Right kidney (tissue), 1 donor: Measurements from ENCODE around the gene SAE1.

Source experiments
- DNase-seq: peaks from one replicate; pipeline ENCODE4 v3.0.0-alpha.2; 2016

The SAE1 gene

DNA sequence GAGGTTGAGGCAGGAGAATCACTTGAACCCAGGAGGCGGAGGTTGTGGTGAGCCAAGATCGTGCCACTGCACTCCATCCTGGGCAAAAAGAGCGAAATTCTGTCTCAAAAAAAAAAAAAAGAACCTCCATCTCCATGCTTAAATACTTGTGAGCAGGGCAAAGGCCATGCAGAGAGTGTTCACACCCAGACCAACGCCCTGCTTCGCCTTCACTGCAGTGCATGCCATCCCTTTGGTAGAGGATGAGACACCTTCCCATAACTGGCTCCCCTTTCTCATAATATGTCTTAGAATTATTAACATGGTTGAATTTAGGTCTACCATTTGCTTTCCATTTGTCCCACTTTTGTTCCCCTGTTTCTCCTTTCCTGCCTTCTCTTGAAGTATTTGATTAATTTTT is 84.9 kb downstream of the SAE1 start:
- no peak for DNase-seq

DNA sequence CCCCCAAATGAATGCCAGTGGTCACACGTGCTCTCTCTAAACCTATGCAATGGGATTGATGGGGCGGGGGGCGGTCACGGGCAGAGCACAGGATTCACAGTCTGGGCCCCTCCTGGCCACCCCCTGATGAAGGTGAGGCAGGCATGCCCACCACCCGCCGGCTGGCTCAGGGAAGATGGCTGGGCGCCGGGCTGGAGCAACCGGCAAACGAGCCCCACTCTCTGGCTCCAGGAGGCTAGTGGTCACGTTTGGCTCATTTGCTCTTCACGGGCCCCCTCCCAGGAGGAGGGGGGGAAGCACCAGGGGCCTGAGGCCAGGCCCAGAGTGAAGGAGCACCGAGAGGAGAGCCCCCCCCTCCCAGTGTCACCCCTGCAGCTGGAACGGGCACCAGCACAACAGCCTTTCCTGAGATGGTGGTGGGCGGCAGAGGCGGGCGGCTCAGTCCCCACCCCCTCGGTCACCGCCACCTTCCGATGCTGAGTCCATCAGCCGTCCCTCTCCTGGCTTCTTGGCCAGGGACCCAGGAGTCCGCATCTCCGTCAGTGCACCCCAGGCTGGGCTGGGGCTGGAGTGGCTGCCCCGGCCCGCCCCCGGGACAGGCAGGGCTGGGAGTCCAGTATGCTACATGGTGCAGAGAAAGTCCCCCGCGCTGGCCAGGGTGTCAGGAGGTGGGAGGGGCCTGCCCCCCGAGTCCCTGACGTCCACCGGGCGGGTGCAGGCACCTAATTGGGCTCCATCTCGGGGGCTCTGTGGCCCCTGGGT is 90.6 kb downstream of the SAE1 start:
- DNase-seq = no peak

DNA sequence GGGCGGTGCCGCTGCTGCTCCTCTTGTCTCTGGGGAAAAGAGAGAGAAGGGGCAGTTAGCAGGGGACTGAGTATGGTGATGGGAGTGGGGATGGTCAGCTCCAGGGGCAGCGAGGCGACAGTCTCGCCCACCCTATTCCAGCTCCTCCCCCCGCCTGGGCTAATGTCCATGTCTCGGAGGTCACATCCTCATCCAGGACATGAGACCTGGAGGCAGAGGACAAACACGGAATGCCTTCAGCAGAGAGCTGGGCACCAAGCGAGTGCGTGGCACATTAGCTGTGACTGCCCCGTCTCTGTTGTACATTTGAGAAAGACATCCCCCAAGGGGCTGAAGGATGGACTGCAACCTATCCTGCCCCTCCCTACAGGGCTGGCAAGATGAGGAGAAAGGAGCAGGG is 91.3 kb downstream of the SAE1 start:
- no peak for DNase-seq

DNA sequence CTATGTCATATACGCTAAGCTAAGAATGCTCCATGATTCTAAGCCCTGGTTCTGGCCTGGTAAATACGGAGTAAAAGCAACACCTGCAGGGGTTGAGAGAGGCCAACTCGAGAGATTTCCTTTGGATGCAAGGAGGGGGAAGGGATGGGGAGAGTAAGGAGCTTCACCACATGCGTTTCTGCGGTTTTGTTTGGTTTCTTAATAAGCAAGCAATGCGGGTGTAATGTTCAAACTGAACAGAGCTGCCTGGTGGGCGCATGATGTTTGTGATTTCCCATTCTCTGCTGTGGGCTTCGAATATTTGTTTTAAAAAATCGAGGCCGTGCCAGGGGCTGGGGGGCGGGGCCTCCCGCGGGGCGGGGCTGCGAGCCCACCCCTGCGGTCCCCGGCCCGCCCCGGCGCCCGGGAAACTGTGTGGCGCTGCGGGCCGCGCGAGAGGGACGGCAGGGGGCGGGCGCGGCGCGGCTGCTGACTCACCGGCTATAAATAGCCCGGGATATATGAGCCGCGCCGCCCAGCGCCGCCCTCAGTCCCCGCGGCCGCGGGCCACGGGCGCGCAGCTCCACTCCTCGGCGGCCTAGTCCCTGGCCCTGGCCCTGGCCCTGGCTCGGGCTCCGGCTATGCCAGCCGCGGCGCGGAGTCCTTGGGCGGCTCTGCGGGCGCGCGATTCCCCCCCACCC is 95.3 kb downstream of the SAE1 start:
- peak; percentile 79 for DNase-seq

DNA sequence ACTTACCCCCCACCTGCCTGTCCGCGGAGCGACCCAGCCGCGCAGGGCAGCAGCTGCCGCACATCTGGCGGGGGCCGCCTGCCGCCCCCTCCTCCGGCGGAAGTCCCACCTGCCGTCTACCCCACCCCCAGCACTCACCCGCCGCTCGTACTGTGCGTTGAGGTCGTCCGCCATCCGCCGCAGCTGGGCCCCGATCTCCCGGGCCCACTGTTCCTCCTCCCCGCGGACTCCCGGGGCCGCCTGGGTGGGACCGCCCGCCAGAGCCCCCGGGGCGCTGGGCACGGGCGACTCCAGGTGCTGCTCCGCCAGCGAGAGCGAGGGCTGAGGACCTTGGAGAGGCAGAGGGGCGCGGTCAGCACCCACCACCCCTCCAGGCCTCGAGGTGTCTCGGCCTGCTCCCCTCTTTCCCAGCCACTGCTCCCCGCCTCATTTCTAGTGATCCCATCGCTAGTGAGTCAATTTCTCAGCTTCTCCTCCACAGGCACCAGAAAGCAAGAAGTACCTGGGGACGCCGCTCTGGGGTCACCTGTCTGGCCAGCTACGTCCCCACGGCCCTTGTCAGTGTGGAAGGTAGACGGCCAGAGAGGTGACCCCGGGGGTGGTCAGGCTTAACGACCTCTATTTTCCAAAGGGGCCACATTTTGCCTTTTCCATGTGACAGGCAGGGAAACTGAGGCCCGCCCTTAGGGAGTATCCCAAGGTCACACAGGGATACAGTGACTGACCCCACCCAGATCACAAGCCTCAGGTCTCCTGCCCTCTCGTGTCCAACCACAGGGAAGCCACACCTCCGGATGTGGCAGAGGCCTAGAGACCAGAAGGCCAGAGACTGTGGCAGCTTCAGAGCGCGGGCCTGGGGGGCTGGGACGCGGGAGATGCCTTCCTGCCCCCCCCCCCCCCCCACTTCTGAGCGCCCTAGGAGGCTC is 96.1 kb downstream of the SAE1 start:
- DNase-seq = peak; percentile 69

DNA sequence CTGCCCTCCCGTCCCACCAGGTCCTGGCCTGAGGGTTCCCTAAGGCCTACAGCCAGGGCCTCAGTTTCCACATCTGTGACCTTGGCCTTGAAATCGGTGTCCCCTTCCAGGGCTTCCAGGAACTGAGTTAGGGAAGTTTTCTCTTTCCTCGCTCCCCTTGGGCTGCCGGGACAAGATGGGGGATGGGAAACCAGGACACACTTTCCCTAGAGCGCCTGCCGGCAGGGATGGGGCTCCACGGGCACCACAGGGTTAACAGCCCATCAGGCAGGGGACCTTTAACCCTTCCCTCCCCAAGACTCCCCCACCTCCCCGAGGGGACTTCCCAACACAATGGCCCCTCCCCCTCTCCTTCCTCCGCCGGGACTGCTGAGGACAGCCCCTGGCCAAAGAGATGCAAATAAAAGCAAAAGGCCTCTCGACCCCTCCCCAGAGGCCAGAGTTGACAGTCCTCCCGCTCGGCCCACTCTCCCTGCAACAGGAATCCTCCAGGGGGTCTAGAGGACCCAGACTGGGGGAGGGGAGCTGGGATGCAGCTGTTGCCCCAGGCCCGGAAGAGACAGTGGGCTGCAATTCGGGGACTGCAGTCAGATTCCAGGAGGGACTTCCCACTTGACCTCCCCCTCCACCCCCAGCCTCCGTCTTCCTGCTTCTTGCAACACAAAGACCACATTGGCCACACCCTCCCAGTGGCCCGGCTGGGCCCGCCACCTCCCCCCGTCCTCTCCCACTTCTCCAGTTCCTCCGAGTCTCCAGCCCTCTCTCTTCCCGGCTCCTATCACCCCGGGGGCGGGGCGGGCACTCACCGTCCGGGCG is 96.9 kb downstream of the SAE1 start:
- peak; percentile 70 for DNase-seq

DNA sequence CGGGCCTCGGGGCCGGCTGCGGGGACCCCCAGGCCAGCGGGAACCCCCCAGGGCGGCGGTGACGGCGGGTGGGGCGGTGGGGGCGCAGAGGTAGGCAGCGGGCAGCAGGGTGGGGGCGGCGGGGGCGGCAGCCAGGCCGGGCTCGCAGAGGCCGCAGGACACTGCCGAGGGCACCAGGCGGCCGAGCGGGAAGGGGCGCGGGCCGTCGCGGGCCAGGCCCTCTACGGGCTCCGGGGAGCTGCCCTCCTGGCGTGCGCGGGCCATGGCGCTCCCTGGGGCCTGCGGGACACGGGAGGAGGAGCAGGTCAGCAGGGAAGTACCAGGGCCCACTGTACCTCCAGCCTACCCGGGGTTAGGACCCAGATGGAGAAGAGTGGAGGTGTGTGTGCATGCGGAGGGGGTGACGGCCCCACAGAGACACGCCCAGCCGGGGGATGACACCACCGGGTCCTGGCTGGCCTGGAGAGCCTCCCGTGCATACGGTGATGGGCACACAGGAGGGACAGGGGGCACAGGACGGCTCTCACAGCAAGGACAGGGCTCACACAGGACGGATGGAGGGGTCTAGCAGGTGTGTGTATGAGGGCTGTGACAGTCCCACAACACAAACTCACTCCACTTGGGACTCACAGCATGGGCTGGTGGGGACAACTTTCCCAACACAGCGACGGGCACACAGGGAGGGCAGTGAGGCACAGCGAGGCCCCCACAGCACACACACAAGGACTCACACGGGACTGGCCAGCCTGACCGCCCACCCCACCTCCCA is 97.7 kb downstream of the SAE1 start:
- peak; percentile 67 for DNase-seq

DNA sequence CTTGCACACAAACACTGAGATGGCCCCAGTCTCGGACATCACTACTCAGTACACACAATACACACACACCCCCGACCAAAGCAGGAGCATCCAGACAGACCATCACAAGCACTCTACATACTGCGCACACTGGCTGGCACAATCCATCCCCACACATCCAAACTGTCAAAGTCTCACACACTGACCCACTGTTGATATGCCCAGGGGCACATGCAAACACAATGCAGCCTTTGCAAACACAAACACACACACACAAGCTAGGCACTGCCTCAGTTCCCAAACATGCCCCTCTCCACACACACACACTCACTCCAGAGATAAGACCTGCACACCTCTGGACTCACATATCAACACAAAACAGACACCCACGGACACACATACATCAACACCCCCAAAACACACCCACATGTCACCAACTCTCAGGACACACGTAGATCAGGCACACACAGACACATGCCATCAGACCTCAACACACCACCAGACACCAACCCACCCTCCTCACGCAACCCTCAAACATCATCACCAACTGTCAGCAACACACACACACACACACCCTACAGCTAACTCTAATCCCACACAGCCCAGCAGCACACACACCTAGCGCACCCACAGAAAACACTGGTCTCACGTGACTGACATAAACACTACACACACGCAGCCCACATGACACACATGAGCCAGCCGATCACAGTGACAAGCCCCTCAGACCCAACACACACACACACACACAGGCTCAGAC is 98.5 kb downstream of the SAE1 start:
- peak; percentile 45 for DNase-seq

DNA sequence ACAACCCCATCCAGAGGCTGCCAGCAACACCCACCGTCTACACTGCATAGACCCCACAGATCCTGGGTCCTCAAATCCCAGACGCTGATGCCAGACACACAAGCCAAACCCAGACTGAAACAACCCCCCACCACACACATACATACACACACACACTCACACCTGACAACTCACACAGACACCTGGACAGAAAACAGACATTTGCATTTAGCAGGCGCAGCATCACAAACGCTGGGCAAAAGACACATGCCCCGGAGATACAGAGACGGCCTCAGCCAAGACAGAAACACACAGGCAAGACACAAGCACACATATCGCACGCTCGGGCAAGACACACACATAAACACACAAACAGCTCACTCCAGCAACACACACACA is 99.0 kb downstream of the SAE1 start:
- DNase-seq = peak; percentile 52

DNA sequence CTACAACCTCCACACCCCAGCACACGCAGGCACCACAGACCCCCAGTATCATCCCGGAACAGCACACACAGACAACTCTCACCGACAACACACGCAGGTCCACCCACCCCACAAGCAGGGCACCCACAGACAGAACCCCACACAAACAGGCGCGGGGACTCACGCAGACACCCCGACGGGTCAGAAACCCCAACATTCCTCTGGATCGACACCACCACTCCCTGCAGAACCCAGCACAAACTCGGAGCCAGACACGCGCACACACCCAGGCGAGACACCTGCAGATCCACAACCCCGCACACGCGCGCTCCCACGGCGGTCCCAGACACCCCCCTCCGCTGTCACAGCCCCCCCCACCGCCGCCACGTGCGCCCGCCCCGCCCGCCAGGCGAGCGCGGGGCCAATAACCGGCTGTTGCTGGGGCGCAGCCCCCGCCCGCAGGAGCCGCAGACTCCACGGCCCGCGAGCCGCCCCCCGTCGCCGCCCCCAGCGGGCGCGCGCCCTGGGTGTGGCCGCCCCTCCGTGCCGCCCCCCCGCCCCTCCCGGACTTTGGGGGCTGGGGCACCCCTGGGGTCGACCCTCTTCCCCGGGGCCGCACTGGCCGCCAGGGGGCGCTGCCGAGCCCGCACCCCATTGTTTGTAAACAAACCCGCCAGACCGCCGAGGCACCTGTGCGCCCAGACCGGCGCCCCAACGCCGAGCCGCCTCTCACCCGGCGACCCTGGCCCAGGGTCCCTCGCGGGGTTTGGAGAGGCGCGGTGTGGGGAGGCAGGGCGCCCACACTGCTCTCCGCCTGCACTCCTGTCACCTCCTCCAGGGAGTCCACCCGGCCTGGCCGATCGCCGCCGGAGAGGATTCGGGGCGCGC is 99.7 kb downstream of the SAE1 start:
- DNase-seq = peak; percentile 48

DNA sequence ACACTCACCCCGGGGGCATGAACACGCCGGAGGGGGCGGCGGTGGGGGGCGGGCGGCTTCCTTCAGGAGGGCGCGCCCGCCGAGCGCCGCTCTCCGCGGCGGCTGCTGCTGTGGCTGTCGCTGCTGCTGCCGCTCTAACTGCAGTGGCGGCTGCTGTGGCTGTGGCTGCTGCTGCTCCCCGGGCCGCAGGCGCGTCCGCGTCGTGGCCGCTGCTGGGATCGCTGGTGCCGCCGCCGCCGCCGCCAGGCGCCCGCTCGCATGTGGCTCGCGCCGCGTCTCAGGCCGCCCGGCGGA is 100.2 kb downstream of the SAE1 start, which contains the start of gene BBC3:
TSS of gene BBC3 (minus strand) at position 279 of the 294 bp plus-strand sequence. CDS start 2,768 bp downstream, outside the sequence.
- DNase-seq = no peak

DNA sequence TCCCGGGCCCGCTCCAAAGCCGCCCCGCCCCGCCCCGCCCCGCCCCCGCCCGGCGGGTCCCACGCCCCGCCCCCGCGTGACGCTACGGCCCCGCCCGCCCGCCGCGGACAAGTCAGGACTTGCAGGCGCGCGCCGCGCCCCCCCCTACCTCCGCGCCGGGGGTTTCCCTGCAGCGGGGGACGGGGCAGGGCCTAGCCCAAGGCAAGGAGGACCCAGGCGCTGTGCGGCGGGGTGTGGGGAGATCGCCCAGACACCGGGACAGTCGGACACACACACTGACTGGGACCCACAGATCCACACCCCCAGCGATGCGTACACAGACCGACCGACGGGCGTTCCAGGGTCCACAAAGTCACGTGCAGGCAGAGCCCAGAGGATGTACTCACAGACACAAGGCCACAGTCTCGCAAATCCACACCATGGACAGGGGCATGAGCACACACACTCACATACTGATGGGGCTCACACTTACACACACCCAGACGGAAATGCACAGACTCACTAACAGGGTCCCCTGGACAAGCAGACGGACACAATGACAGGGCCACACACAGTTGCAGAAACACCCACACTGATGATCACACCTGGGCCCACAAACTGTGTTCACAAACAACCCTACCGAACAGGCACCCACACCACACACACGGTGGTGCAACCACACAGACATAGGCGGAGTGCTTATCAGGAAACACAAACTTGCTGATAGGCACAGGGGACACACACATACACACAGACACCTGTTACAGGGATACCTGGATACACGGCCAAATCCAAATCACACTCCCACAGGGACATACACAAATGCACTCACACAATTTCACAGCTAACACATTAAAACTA is 100.8 kb downstream of the SAE1 start:
- DNase-seq = peak; percentile 77

DNA sequence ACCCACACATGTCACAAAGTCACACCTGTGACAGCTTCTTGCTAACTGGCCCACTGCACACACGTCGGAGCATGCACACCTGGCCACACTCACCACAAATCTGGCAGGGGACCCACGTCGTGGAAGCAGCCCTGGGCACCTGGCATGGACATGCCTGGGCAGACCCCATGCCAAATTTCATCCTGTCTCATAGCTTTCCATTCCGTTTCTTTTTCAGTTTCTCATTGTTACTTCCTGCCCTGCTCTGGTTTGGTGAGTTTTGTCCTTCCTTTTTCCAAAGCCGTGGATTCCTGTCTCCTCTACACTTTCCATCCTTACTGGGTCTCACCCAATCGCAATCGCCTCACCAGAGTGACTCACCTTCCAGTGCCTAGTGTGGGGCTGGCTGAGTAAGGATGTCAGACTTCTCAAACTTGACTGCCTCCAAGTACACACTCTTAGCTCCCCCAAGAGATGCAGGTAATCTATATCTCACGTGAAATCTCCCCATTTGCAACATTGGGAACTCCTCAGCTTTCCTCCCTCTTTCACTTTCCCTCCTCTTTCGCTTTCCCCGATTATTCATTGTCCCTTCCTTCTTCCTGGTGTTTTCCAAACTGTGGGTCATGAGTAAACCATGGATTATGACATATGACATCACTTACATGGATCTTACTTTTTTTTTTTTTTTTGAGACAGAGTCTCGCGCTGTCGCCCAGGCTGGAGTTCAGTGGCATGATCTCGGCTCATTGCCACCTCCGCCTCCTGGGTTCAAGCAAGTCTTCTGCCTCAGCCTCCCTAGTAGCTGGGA is 102.0 kb downstream of the SAE1 start:
- no peak for DNase-seq

DNA sequence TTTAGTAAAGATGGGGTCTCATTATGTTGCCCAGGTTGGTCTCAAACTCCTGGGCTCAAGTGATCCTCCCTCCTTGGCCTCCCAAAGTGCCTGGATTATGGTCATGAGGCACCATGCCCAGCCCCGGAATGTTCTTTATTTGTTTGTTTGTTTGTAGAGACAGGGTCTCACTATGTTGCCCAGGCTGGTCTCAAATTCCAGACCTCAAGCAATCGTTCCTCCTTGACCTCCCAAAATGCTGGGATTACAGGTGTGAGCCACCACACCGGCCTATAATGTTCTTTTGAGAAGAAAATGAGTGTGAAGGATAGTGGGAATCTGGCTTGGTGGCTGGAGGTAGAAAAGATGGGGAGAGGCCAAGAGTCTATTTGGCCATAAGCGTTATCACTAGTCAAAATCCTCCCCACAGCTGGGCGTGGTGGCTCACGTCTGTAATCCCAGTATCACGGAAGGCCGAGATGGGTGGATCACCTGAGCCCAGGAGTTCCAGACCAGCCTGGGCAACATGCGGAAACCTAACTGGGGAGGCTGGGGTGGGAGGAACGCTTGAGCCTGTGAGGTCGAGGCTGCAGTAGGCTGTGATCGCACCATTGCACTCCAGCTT is 105.5 kb downstream of the SAE1 start:
- DNase-seq = no peak

DNA sequence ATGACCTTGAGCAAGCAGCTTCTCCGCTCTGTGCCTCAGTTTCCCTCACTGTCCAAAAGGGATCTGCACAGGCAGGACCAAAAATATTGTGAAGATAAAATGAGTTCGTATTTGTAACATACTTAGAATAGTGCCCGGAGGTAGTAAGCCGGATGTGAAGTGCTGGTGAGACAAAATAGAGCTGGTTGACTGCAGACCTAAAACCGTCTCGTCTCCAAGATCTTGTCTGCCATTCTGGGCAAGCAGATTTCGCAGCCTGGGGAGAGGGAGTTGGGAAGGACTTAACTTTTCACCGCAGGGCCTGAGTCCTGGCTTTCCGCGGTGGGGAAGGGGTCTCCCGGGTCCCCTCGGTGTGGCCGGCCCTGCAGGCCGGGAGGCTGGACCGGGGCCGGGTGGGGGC is 108.5 kb downstream of the SAE1 start:
- DNase-seq = peak; percentile 32

DNA sequence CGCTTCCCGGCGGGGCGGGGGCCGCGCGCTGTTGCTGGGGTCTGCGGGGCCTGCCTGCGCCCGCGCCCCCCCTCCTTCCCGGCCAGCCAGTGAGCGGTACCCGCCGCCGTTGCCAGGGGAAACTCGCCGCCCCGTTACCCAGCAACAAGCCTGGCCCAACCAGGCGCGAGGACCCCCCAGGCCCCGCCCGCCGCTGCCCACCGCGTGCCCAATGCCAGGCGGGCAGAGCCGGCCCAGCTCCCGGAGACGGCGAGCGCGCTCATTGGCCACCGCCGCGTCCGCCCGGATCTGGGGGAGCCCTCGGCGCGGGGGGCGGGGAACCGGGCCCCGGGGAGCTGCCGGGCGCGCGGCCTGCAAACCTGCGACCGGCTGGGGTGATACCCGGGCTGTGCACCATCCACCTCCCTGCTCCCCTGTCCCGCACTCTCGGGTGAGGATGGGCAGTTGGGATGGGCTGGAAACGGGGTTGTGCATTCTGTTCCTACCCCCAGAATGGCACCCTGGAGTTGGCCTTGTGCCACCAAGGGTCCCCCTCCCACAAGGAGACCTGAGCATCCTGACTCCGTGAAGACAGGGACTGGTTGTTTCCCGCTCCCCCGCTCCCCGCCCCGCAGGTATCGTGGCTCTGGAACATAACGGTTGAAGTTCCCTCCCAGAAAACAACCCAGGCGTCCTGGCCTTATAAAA is 109.1 kb downstream of the SAE1 start:
- DNase-seq = peak; percentile 57

DNA sequence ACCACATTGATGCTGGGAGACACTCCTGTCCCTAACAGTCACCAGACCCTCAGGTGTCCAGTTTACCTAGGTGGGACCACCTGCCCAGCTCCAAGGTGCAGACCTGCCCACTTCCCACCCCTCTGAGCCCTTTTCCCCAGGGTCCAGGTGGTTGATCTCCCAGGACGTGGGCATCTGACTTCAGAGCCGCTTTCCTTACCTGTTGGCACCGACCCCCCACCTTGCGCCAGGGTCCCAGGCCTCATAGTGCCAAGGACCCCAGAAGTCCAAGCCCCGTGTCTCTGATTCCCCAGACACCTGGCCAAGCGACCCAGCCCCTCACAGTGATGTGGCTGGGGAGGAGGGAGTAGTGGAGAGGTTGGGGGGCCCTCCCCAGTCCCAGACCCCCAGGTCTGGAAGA is 109.9 kb downstream of the SAE1 start:
- DNase-seq = peak; percentile 29
